HG02840 (cell line): ENCODE results near the gene GOLGA3.
"Not testable (repeated sequence)": the region's sequence is repeated elsewhere in the genome, so short reads cannot be mapped to it uniquely, and the experiment has no call there.

ENCODE experiments used
- ATAC-seq: cut with Tn5 transposase; IDR thresholded peaks from one replicate; pipeline ENCODE4 v1.9.1; 2021; ENCODE audit warnings: mild to moderate bottlenecking, moderate library complexity, moderate number of reproducible peaks; ENCODE audit not compliant: unreplicated experiment, low FRiP score

The GOLGA3 gene

GRCh38 chr12:132814232-132814631 is 14.4 kb downstream of the GOLGA3 start:
- ATAC-seq: no peak

- no peak for ATAC-seq
These were observed 15.2 kb downstream of the GOLGA3 start for GRCh38 chr12:132813443-132813842.

- ATAC-seq: no peak
These were observed 15.9 kb downstream of the GOLGA3 start for GRCh38 chr12:132812631-132813305.

GRCh38 chr12:132809391-132809790 is 19.3 kb downstream of the GOLGA3 start:
- not testable (repeated sequence) for ATAC-seq

GRCh38 chr12:132807295-132808092 is 21.2 kb downstream of the GOLGA3 start:
- ATAC-seq: no peak

GRCh38 chr12:132806857-132807256 is 21.8 kb downstream of the GOLGA3 start:
- ATAC-seq: no peak

GRCh38 chr12:132804426-132804861 is 24.2 kb downstream of the GOLGA3 start:
- ATAC-seq: no peak

- ATAC-seq: no peak
These were observed 24.8 kb downstream of the GOLGA3 start for GRCh38 chr12:132803888-132804287.

- ATAC-seq: no peak
These were observed 25.5 kb downstream of the GOLGA3 start for GRCh38 chr12:132803125-132803524.

- no peak for ATAC-seq
These were observed 26.9 kb downstream of the GOLGA3 start for GRCh38 chr12:132801741-132802140.

- no peak for ATAC-seq
These were observed 29.8 kb downstream of the GOLGA3 start for GRCh38 chr12:132798836-132799235.

- no peak for ATAC-seq
These were observed 30.7 kb downstream of the GOLGA3 start for GRCh38 chr12:132797820-132798570.

GRCh38 chr12:132795847-132796246 is 32.8 kb downstream of the GOLGA3 start:
- ATAC-seq: no peak

GRCh38 chr12:132791940-132792339 is 36.7 kb downstream of the GOLGA3 start:
- not testable (repeated sequence) for ATAC-seq

- no peak for ATAC-seq
These were observed 39.6 kb downstream of the GOLGA3 start for GRCh38 chr12:132789099-132789471.

GRCh38 chr12:132788375-132789098 is 40.1 kb downstream of the GOLGA3 start:
- no peak for ATAC-seq

GRCh38 chr12:132787877-132788276 is 40.8 kb downstream of the GOLGA3 start:
- ATAC-seq: no peak

- ATAC-seq: no peak
These were observed 42.5 kb downstream of the GOLGA3 start for GRCh38 chr12:132786192-132786591.

GRCh38 chr12:132784580-132784979 is 44.1 kb downstream of the GOLGA3 start:
- ATAC-seq: no peak

- ATAC-seq: no peak
These were observed 44.6 kb downstream of the GOLGA3 start for GRCh38 chr12:132783917-132784531.
